ENCODE results near the gene SNAPC4.
"Not testable (repeated sequence)": the region's sequence is repeated elsewhere in the genome, so short reads cannot be mapped to it uniquely, and the experiment has no call there.

Gene SNAPC4

GRCh38 chr9:136416427-136416826 is 16.5 kb upstream of the SNAPC4 start:
- Histone ChIP-seq H3K9ac (ENCODE audit: low read depth, low read length) (no peak overlapping the region), H3K36me3 (ENCODE audit: control insufficient read depth, insufficient read depth, low read length) (peaks cover 71% of the 10 kb centered on the region), H3K4me3 (ENCODE audit: low read depth, low read length) (no peak overlapping the region), H3K9me3 (ENCODE audit: control insufficient read depth, insufficient read depth, low read length) (no peaks in the 10 kb centered on the region), H3K4me1 (ENCODE audit: control insufficient read depth, insufficient read depth, low read length) (peaks cover 2% of the 10 kb centered on the region), H3K27me3 (ENCODE audit: control insufficient read depth, insufficient read depth, low read length) (no peaks in the 10 kb centered on the region)

GRCh38 chr9:136412962-136413361 is 13.0 kb upstream of the SNAPC4 start:
- H3K4me3 ChIP-seq (ENCODE audit: low read depth, low read length): no peak overlapping the region
- H3K9me3 ChIP-seq (ENCODE audit: control insufficient read depth, insufficient read depth, low read length): no peaks in the 10 kb centered on the region
- peaks cover 4% of the 10 kb centered on the region for H3K4me1 ChIP-seq (ENCODE audit: control insufficient read depth, insufficient read depth, low read length)
- H3K27me3 ChIP-seq (ENCODE audit: control insufficient read depth, insufficient read depth, low read length): no peaks in the 10 kb centered on the region
- no peak overlapping the region for H3K9ac ChIP-seq (ENCODE audit: low read depth, low read length)
- H3K36me3 ChIP-seq (ENCODE audit: control insufficient read depth, insufficient read depth, low read length): peaks cover 57% of the 10 kb centered on the region

- Histone ChIP-seq H3K4me3 (ENCODE audit: low read depth, low read length) (peak overlapping the region; percentile 94), H3K9me3 (ENCODE audit: control insufficient read depth, insufficient read depth, low read length) (no peaks in the 10 kb centered on the region), H3K4me1 (ENCODE audit: control insufficient read depth, insufficient read depth, low read length) (peaks cover 4% of the 10 kb centered on the region), H3K36me3 (ENCODE audit: control insufficient read depth, insufficient read depth, low read length) (peaks cover 58% of the 10 kb centered on the region), H3K9ac (ENCODE audit: low read depth, low read length) (peak overlapping the region; percentile 96), H3K27me3 (ENCODE audit: control insufficient read depth, insufficient read depth, low read length) (no peaks in the 10 kb centered on the region)
These were observed 11.4 kb upstream of the SNAPC4 start for GRCh38 chr9:136411378-136411777.

GRCh38 chr9:136410500-136411287 is 10.7 kb upstream of the SNAPC4 start, which contains the start of the genes ENTR1 and PMPCA:
ENTR1 (minus strand) TSS chr9:136410614; CDS start chr9:136410397, 217 bp downstream.
PMPCA (plus strand) TSS chr9:136410658; CDS start chr9:136410669, 11 bp downstream.
- Histone ChIP-seq H3K36me3 (ENCODE audit: control insufficient read depth, insufficient read depth, low read length) (peaks cover 54% of the 10 kb centered on the region), H3K9me3 (ENCODE audit: control insufficient read depth, insufficient read depth, low read length) (no peaks in the 10 kb centered on the region), H3K4me3 (ENCODE audit: low read depth, low read length) (peak within 1 kb of the TSS; percentile 94)

GRCh38 chr9:136409557-136410455 is 9.8 kb upstream of the SNAPC4 start:
- Histone ChIP-seq H3K27me3 (ENCODE audit: control insufficient read depth, insufficient read depth, low read length) (no peaks in the 10 kb centered on the region), H3K9me3 (ENCODE audit: control insufficient read depth, insufficient read depth, low read length) (no peaks in the 10 kb centered on the region), H3K36me3 (ENCODE audit: control insufficient read depth, insufficient read depth, low read length) (peaks cover 55% of the 10 kb centered on the region), H3K4me3 (ENCODE audit: low read depth, low read length) (peak overlapping the region; percentile 72), H3K9ac (ENCODE audit: low read depth, low read length) (peak overlapping the region; percentile 73), H3K4me1 (ENCODE audit: control insufficient read depth, insufficient read depth, low read length) (peaks cover 4% of the 10 kb centered on the region)

More at GRCh38 chr9:136410500-136411287, 10.7 kb upstream of the SNAPC4 start, which contains the start of the genes ENTR1 and PMPCA:
- Histone ChIP-seq H3K27me3 (ENCODE audit: control insufficient read depth, insufficient read depth, low read length) (no peaks in the 10 kb centered on the region), H3K4me1 (ENCODE audit: control insufficient read depth, insufficient read depth, low read length) (peaks cover 4% of the 10 kb centered on the region), H3K9ac (ENCODE audit: low read depth, low read length) (peak within 1 kb of the TSS; percentile 96)

- no peak overlapping the region for H3K9ac ChIP-seq (ENCODE audit: low read depth, low read length)
- H3K9me3 ChIP-seq (ENCODE audit: control insufficient read depth, insufficient read depth, low read length): no peaks in the 10 kb centered on the region
- peaks cover 4% of the 10 kb centered on the region for H3K4me1 ChIP-seq (ENCODE audit: control insufficient read depth, insufficient read depth, low read length)
- no peaks in the 10 kb centered on the region for H3K27me3 ChIP-seq (ENCODE audit: control insufficient read depth, insufficient read depth, low read length)
- peaks cover 52% of the 10 kb centered on the region for H3K36me3 ChIP-seq (ENCODE audit: control insufficient read depth, insufficient read depth, low read length)
- H3K4me3 ChIP-seq (ENCODE audit: low read depth, low read length): no peak overlapping the region
These were observed 7.9 kb upstream of the SNAPC4 start for GRCh38 chr9:136407911-136408310.

- peaks cover 51% of the 10 kb centered on the region for H3K36me3 ChIP-seq (ENCODE audit: control insufficient read depth, insufficient read depth, low read length)
- H3K27me3 ChIP-seq (ENCODE audit: control insufficient read depth, insufficient read depth, low read length); H3K9me3 ChIP-seq (ENCODE audit: control insufficient read depth, insufficient read depth, low read length); H3K9ac ChIP-seq (ENCODE audit: low read depth, low read length); H3K4me3 ChIP-seq (ENCODE audit: low read depth, low read length); H3K4me1 ChIP-seq (ENCODE audit: control insufficient read depth, insufficient read depth, low read length): not testable (repeated sequence)
These were observed 7.1 kb upstream of the SNAPC4 start for GRCh38 chr9:136407061-136407460.

- H3K4me3 ChIP-seq (ENCODE audit: low read depth, low read length); H3K9me3 ChIP-seq (ENCODE audit: control insufficient read depth, insufficient read depth, low read length); H3K4me1 ChIP-seq (ENCODE audit: control insufficient read depth, insufficient read depth, low read length); H3K27me3 ChIP-seq (ENCODE audit: control insufficient read depth, insufficient read depth, low read length); H3K9ac ChIP-seq (ENCODE audit: low read depth, low read length): not testable (repeated sequence)
- H3K36me3 ChIP-seq (ENCODE audit: control insufficient read depth, insufficient read depth, low read length): peaks cover 47% of the 10 kb centered on the region
These were observed 5.9 kb upstream of the SNAPC4 start for GRCh38 chr9:136405904-136406303.

- Histone ChIP-seq H3K36me3 (ENCODE audit: control insufficient read depth, insufficient read depth, low read length) (peaks cover 44% of the 10 kb centered on the region), H3K9me3 (ENCODE audit: control insufficient read depth, insufficient read depth, low read length) (no peaks in the 10 kb centered on the region), H3K4me1 (ENCODE audit: control insufficient read depth, insufficient read depth, low read length) (no peaks in the 10 kb centered on the region), H3K9ac (ENCODE audit: low read depth, low read length) (no peak overlapping the region), H3K27me3 (ENCODE audit: control insufficient read depth, insufficient read depth, low read length) (no peaks in the 10 kb centered on the region), H3K4me3 (ENCODE audit: low read depth, low read length) (no peak overlapping the region)
These were observed 5.5 kb upstream of the SNAPC4 start for GRCh38 chr9:136405481-136405880.

- H3K9me3 ChIP-seq (ENCODE audit: control insufficient read depth, insufficient read depth, low read length): no peaks in the 10 kb centered on the region
- no peaks in the 10 kb centered on the region for H3K4me1 ChIP-seq (ENCODE audit: control insufficient read depth, insufficient read depth, low read length)
- no peak overlapping the region for H3K4me3 ChIP-seq (ENCODE audit: low read depth, low read length)
- no peaks in the 10 kb centered on the region for H3K27me3 ChIP-seq (ENCODE audit: control insufficient read depth, insufficient read depth, low read length)
- peaks cover 44% of the 10 kb centered on the region for H3K36me3 ChIP-seq (ENCODE audit: control insufficient read depth, insufficient read depth, low read length)
- no peak overlapping the region for H3K9ac ChIP-seq (ENCODE audit: low read depth, low read length)
These were observed 4.8 kb upstream of the SNAPC4 start for GRCh38 chr9:136404801-136405136.

GRCh38 chr9:136403915-136404800 is 4.2 kb upstream of the SNAPC4 start:
- Histone ChIP-seq H3K36me3 (ENCODE audit: control insufficient read depth, insufficient read depth, low read length) (peaks cover 44% of the 10 kb centered on the region), H3K9me3 (ENCODE audit: control insufficient read depth, insufficient read depth, low read length) (no peaks in the 10 kb centered on the region), H3K9ac (ENCODE audit: low read depth, low read length) (no peak overlapping the region), H3K4me1 (ENCODE audit: control insufficient read depth, insufficient read depth, low read length) (no peaks in the 10 kb centered on the region), H3K4me3 (ENCODE audit: low read depth, low read length) (no peak overlapping the region), H3K27me3 (ENCODE audit: control insufficient read depth, insufficient read depth, low read length) (no peaks in the 10 kb centered on the region)

Measured in iPS-15b (cell line).